Keratinocyte (primary cell): ENCODE data around the gene RABGGTA. TPM values are rescaled to one million over a fixed set of nuclear protein-coding genes. Genes with fewer than 3 reads are reported as not detected.
A peak's percentile ranks its signal among the peaks of the same experiment; 100 is the strongest.

Experiments
- DNase-seq: peaks from one replicate; pipeline ENCODE4 v3.0.0-alpha.2; 2011; ENCODE audit warnings: low read depth, missing footprints, low spot score
- FAIRE-seq: peaks from 2 replicates; lab custom pipeline; 2011; peaks lifted over from hg19 to GRCh38; lab: Jason Lieb, UNC
- H2AFZ ChIP-seq: 2 replicates; pipeline ENCODE4 v1.6.0; 2012; ENCODE audit warnings: low read length, control low read depth, inconsistent platforms; ENCODE audit not compliant: control insufficient read depth
- H3K27ac ChIP-seq: 2 replicates; pipeline ENCODE4 v1.5.1; 2011; ENCODE audit warnings: low read length; ENCODE audit not compliant: control insufficient read depth, insufficient read depth
- H3K27me3 ChIP-seq: 3 replicates; pipeline ENCODE4 v1.6.0; 2011; ENCODE audit warnings: low read length; ENCODE audit not compliant: control insufficient read depth, insufficient read depth; ENCODE audit errors: extremely low read depth
- H3K36me3 ChIP-seq, 2 experiments: 2 replicates in 1 of 2; 3 replicates in 1 of 2; pipeline ENCODE4 v1.5.1; 2011; ENCODE audit warnings: low read length in 2 of 2, mild to moderate bottlenecking in 1 of 2; ENCODE audit not compliant: control insufficient read depth in 2 of 2, insufficient read depth in 2 of 2; ENCODE audit errors: extremely low read depth in 1 of 2
- H3K4me1 ChIP-seq: 3 replicates; pipeline ENCODE4 v1.5.1; 2011; ENCODE audit warnings: low read length; ENCODE audit not compliant: control insufficient read depth, insufficient read depth; ENCODE audit errors: extremely low read depth
- H3K4me2 ChIP-seq: 3 replicates; pipeline ENCODE4 v1.6.0; 2011; ENCODE audit warnings: low read depth, low read length; ENCODE audit not compliant: control insufficient read depth, insufficient read depth; ENCODE audit errors: extremely low read depth
- H3K4me3 ChIP-seq, 3 experiments: fragments of 200-600 bp in 1 of 3; sonication (generic) in 1 of 3; 2 replicates in 2 of 3; 3 replicates in 1 of 3; pipeline ENCODE4 v1.5.1; 2011 to 2016; ENCODE audit warnings: low read length in 3 of 3, mild to moderate bottlenecking in 3 of 3, control low read depth in 2 of 3, inconsistent platforms in 1 of 3, low read depth in 1 of 3, mixed read lengths in 1 of 3, mixed run types in 1 of 3, moderate library complexity in 1 of 3; ENCODE audit not compliant: control insufficient read depth in 2 of 3, insufficient read depth in 2 of 3; ENCODE audit errors: extremely low read depth in 1 of 3
- H3K79me2 ChIP-seq: 2 replicates; pipeline ENCODE4 v1.6.0; 2012; ENCODE audit warnings: low read length; ENCODE audit not compliant: control insufficient read depth, insufficient read depth
- H3K9ac ChIP-seq: 3 replicates; pipeline ENCODE4 v1.6.0; 2011; ENCODE audit warnings: low read length; ENCODE audit not compliant: control insufficient read depth, insufficient read depth; ENCODE audit errors: extremely low read depth
- H3K9me1 ChIP-seq: 3 replicates; pipeline ENCODE4 v1.6.0; 2011; ENCODE audit warnings: low read length; ENCODE audit not compliant: control insufficient read depth, insufficient read depth; ENCODE audit errors: extremely low read depth
- H3K9me3 ChIP-seq: 2 replicates; pipeline ENCODE4 v1.5.1; 2012; ENCODE audit warnings: low read depth, low read length; ENCODE audit not compliant: control insufficient read depth
- H4K20me1 ChIP-seq: 3 replicates; pipeline ENCODE4 v1.6.0; 2011; ENCODE audit warnings: low read length; ENCODE audit not compliant: control insufficient read depth, insufficient read depth; ENCODE audit errors: extremely low read depth
- CTCF ChIP-seq, 3 experiments: IDR thresholded peaks in 1 of 3; conservative IDR thresholded peaks in 1 of 3; optimal IDR thresholded peaks in 1 of 3; 2 replicates in 2 of 3; 3 replicates in 1 of 3; pipeline versions ENCODE3 to v1.5.1; 2011; ENCODE audit warnings: low read length in 3 of 3, mild to moderate bottlenecking in 3 of 3, moderate library complexity in 2 of 3, control low read depth in 1 of 3, inconsistent platforms in 1 of 3; ENCODE audit not compliant: insufficient read depth in 2 of 3; ENCODE audit errors: extremely low read depth in 1 of 3
- EZH2 ChIP-seq: IDR thresholded peaks from one replicate; pipeline ENCODE4 v1.6.1; 2012; ENCODE audit warnings: inconsistent platforms, mild to moderate bottlenecking, low read length, moderate library complexity
- dilution Hi-C: fragments of 300-500 bp; cut with MboI; formaldehyde crosslinking; loops from one replicate; pipeline ENCODE4 v1.7.0; 2020; ENCODE audit warnings: low sequenced_read_pairs; ENCODE audit not compliant: extremely low pct_ligation_motif_present
- polyA minus RNA-seq, 3 experiments: library from RNA; depleted of rRNA, polyadenylated mRNA; stranded (reverse); fragments of >200 nt; gene quantifications; 1 replicate in 1 of 3; 2 replicates in 1 of 3; 3 replicates in 1 of 3; pipeline ENCODE4 v1.2.3, GENCODE V29; 2011
- polyA plus RNA-seq, 5 experiments: library from polyadenylated mRNA; depleted of rRNA in 3 of 5; stranded (reverse) in 3 of 5; stranded (forward) in 1 of 5; unstranded in 1 of 5; fragments of >200 nt; gene quantifications; 1 replicate in 1 of 5; 2 replicates in 3 of 5; 3 replicates in 1 of 5; pipeline versions ENCODE4 v1.2.1 to v1.2.3, GENCODE V29; 2011 to 2012; ENCODE audit warnings: missing spikeins in 2 of 5, low read depth in 1 of 5, low replicate concordance in 1 of 5

The RABGGTA gene, protein sequence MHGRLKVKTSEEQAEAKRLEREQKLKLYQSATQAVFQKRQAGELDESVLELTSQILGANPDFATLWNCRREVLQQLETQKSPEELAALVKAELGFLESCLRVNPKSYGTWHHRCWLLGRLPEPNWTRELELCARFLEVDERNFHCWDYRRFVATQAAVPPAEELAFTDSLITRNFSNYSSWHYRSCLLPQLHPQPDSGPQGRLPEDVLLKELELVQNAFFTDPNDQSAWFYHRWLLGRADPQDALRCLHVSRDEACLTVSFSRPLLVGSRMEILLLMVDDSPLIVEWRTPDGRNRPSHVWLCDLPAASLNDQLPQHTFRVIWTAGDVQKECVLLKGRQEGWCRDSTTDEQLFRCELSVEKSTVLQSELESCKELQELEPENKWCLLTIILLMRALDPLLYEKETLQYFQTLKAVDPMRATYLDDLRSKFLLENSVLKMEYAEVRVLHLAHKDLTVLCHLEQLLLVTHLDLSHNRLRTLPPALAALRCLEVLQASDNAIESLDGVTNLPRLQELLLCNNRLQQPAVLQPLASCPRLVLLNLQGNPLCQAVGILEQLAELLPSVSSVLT
- polyA plus RNA-seq = 29.0 to 47.2 TPM (median 40.9 TPM) in 3 replicates
- 40.0 TPM for polyA plus RNA-seq (2011; ENCODE audit: low read depth)
- 38.8 and 56.4 TPM in 2 replicates for polyA plus RNA-seq (2011; cell fraction: cytosol; rRNA removed)
- 117 and 146 TPM in 2 replicates for polyA plus RNA-seq (2011; cell fraction: nucleus; rRNA removed)
- 32.4 and 59.7 TPM in 2 replicates for polyA plus RNA-seq (2012; ENCODE audit: low replicate concordance)
- polyA minus RNA-seq = 59.0 to 99.6 TPM (median 91.5 TPM) in 3 replicates
- polyA minus RNA-seq (2011; cell fraction: cytosol; rRNA and poly(A)+ RNA removed) = 64.3 TPM
- polyA minus RNA-seq (2011; cell fraction: nucleus; rRNA and poly(A)+ RNA removed) = 39.5 and 43.2 TPM in 2 replicates

- Histone ChIP-seq H3K9ac (peak within 1 kb of the TSS; percentile 98), H3K36me3 (peaks cover 9 to 24% of the 10 kb centered on the region in 2 experiments), H3K9me1 (no peaks in the 10 kb centered on the region), H3K4me2 (peak within 1 kb of the TSS; percentile 86), H2AFZ (peak within 1 kb of the TSS; percentile 80), H3K79me2 (peaks cover 3% of the 10 kb centered on the region), H4K20me1 (no peaks in the 10 kb centered on the region), H3K9me3 (no peaks in the 10 kb centered on the region), H3K4me3 (peak within 1 kb of the TSS; percentile 65 to 90 (median 84)), H3K27ac (peak within 1 kb of the TSS; percentile 96), H3K27me3 (no peaks in the 10 kb centered on the region), H3K4me1 (peaks cover 41% of the 10 kb centered on the region)
- TF ChIP-seq CTCF (optimal IDR thresholded peaks at IDR 0.05 in 1 of 3, IDR thresholded peaks at IDR 0.05 in 1 of 3, conservative IDR thresholded peaks at IDR 0.05 in 1 of 3; ENCODE audit: extremely low read depth in 1 of 3, insufficient read depth in 2 of 3, low read length in 3 of 3) (peak in 2 of 3 experiments; percentile 64 to 84), EZH2 (no peak)
- DNase-seq (peak; percentile 72), FAIRE-seq (no peak)
- dilution Hi-C loops = no loop called here
Measured at GRCh38 chr14:24271134-24271833, at the start of gene RABGGTA. TSS of gene RABGGTA (minus strand) at chr14:24271597. CDS start at chr14:24271115, 482 bp downstream.

DNA sequence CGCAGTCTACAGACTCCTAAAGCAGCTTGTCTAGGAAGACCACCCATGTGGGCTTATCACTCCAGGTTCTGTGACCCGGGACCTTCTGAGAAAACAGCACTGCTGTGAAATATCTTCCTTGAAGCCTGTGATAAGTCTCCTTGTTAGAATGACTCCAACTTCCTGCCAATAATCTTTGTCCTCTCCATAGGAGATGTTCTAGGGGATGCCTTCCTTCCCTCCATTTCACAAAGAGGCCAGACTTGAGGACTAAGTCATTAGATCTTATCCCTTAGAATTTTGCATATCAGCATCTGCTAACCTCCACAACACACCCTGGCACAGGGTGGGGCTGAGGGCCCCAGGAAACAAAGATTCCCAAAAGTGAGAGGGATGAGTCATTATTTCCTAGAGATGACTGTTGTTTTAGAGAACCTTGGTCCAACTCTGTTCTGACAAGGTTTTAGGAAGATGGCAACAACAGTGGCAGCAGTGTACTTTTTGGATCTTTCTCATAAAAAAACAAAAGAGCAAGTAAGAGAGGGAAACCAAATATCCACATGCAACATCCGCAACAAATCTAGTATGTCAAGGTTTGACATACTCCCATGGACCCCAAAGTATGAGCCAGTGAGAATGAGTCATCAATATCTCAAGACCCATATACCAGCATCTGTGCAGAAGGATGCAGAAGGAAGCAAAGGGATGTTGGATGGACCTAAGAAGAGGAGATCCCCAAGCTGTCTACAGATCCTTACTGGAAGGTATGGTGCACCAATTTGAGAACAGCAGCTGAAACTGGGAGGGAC lies 45.9 kb upstream of the RABGGTA start:
- Histone ChIP-seq H3K9ac (no peak overlapping the region), H3K9me3 (no peaks in the 10 kb centered on the region), H3K4me1 (peaks cover 38% of the 10 kb centered on the region), H3K4me2 (peak overlapping the region; percentile 35), H3K4me3 (no peak overlapping the region), H3K27ac (peak overlapping the region; percentile 23), H3K9me1 (peaks cover 2% of the 10 kb centered on the region), H3K27me3 (peaks cover 3% of the 10 kb centered on the region), H3K79me2 (no peaks in the 10 kb centered on the region), H2AFZ (no peak overlapping the region), H3K36me3 (peaks cover 0 to 4% of the 10 kb centered on the region in 2 experiments), H4K20me1 (no peaks in the 10 kb centered on the region)
- dilution Hi-C loops = no loop called here
- TF ChIP-seq CTCF (optimal IDR thresholded peaks at IDR 0.05 in 1 of 3, IDR thresholded peaks at IDR 0.05 in 1 of 3, conservative IDR thresholded peaks at IDR 0.05 in 1 of 3; ENCODE audit: extremely low read depth in 1 of 3, insufficient read depth in 2 of 3, low read length in 3 of 3) = no peak
- no peak for TF ChIP-seq EZH2
- no peak for FAIRE-seq
- DNase-seq = no peak
